Esophagus muscularis mucosa (tissue), 4 donors: Measurements from ENCODE around the gene APOC1. TPM values are rescaled to one million over a fixed set of nuclear protein-coding genes. Genes with fewer than 3 reads are reported as not detected.

Experiments
- DNase-seq: peaks from one replicate; pipeline ENCODE4 v3.0.0-alpha.2; 2017; ENCODE audit errors: extremely low spot score
- H3K27ac ChIP-seq, 4 donors: fragments of 200-600 bp; sonication (generic); replicated peaks in 1 of 4; 1 replicate in 3 of 4; 2 replicates in 1 of 4; pipeline ENCODE4 v1.5.1; 2016 to 2019; ENCODE audit warnings: mild to moderate bottlenecking in 1 of 4
- H3K27me3 ChIP-seq, 4 donors: fragments of 200-600 bp; sonication (generic); one replicate each; pipeline versions ENCODE4 v1.5.1 to v1.6.0; 2016 to 2019
- H3K36me3 ChIP-seq, 4 donors: fragments of 200-600 bp; sonication (generic); one replicate each; pipeline ENCODE4 v1.5.1; 2016 to 2019
- H3K4me1 ChIP-seq, 4 donors: fragments of 200-600 bp; sonication (generic); one replicate each; pipeline ENCODE4 v1.5.1; 2016 to 2019
- H3K4me3 ChIP-seq, 4 donors: fragments of 200-600 bp; sonication (generic); 1 replicate in 2 of 4; 2 replicates in 2 of 4; pipeline ENCODE4 v1.5.1; 2016 to 2019; ENCODE audit warnings: mild to moderate bottlenecking in 4 of 4, moderate library complexity in 1 of 4
- H3K9me3 ChIP-seq, 4 donors: fragments of 200-600 bp; sonication (generic); 1 replicate in 3 of 4; 2 replicates in 1 of 4; pipeline ENCODE4 v1.5.1; 2016 to 2019
- EP300 ChIP-seq: sonication (generic); formaldehyde crosslinking; IDR thresholded peaks from one replicate; pipeline ENCODE4 v1.6.1; 2017; ENCODE audit warnings: antibody characterized with exemption
- POLR2A ChIP-seq: fragments of 450-650 bp; IDR thresholded peaks from one replicate; pipeline ENCODE4 v1.6.1; 2017; ENCODE audit warnings: antibody characterized with exemption, moderate library complexity, mild to moderate bottlenecking, low read depth
- POLR2AphosphoS5 ChIP-seq, 2 donors: sonication (generic); formaldehyde crosslinking; IDR thresholded peaks; one replicate each; pipeline ENCODE4 v1.6.1; 2017; ENCODE audit warnings: antibody characterized with exemption in 2 of 2
- WGBS: methylation state at CpG from one replicate; pipeline ENCODE4 v1.1.5; 2018; 5-methylcytosine and 5-hydroxymethylcytosine counted together
- intact Hi-C: fragments of 100-400 bp; cut with DNase I; formaldehyde crosslinking; loops from one replicate; pipeline ENCODE4 v1.15.1; 2023
- total RNA-seq, 4 donors: library from RNA; depleted of rRNA; stranded (reverse); fragments of >200 nt; gene quantifications; one replicate each; pipeline versions ENCODE4 v1.1.0 to v1.2.1, GENCODE V29; 2016
- TF ChIP-seq, protein P1 (sequence below), 3 experiments: fragments of 200-600 bp in 2 of 3; fragments of 450-650 bp in 1 of 3; sonication (generic) in 2 of 3; IDR thresholded peaks; one replicate each; pipeline ENCODE4 v1.5.1; 2017 to 2019; ENCODE audit warnings: antibody characterized with exemption in 3 of 3, mild to moderate bottlenecking in 2 of 3, moderate library complexity in 1 of 3

APOC1 gene
- total RNA-seq, 4 donors from 2014 or later = 2.5 TPM; not detected in 3

GRCh38 chr19:44890366-44891015, 23.9 kb upstream of the APOC1 start:
- DNase-seq = no peak
- Histone ChIP-seq H3K36me3 (peaks cover 25 to 66% (median 64%) of the 10 kb centered on the region in 4 donors), H3K27me3 (no peaks in the 10 kb centered on the region), H3K4me1 (peaks cover 19 to 32% (median 31%) of the 10 kb centered on the region in 4 donors), H3K9me3 (no peaks in the 10 kb centered on the region), H3K27ac (peak overlapping the region; percentile 90 to 94 (median 92)), H3K4me3 (peak overlapping the region; percentile 68 to 91 (median 80))
- intact Hi-C loops = loop anchor here (10.0 kb wide), 1 partner anchor 184 kb away; the partner anchor contains the start of genes GEMIN7 and ZNF296
- WGBS = 0% methylated on average over 30 of the region's 40 CpGs
- no peak for TF ChIP-seq EP300
- peak; percentile 84 to 96 for TF ChIP-seq POLR2AphosphoS5 (IDR thresholded peaks at IDR 0.05)
- peak; percentile 6 for TF ChIP-seq POLR2A

DNA sequence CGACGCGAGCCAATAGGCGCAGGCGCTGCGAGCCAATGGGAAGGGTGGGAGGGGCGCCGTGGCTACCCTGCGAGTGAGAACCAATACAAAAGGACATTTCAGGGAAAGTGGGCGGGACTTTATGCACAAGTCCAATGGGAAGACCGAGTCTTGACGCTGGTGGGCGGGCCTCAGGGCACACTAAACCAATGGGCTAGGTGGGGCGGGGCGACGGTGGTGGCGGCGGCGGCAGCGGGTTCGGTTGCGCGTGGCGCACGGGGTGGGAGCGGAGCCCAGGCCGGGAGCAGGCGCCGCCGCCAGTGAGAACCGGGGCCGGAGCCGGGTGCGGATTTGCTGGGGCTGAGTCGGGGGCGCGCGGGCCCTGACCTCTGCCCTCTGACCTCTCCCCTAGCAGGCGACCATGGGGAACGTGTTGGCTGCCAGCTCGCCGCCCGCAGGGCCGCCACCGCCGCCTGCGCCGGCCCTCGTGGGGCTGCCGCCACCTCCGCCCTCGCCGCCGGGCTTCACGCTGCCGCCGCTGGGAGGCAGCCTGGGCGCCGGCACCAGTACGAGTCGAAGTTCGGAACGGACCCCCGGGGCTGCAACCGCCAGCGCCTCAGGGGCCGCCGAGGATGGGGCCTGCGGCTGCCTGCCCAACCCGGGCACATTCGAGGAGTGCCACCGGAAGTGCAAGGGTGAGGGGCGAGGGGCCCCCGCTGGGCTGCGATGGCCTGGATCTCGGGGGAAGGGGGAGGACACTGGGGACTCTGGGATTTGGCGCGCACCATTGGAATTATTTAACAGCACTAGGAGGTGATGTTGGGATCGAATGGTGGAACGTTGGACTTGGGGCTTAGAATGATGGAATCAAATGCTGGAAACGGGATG, 23.2 kb upstream of the APOC1 start, which contains the start of gene TOMM40:
Gene TOMM40, plus strand, starts transcription at position 239 of the 867 bp plus-strand sequence. Its CDS starts 162 bp downstream, at position 401.
- no peaks in the 10 kb centered on the region for H3K27me3 ChIP-seq
- peak within 1 kb of the TSS; percentile 75 to 91 (median 80) for H3K4me3 ChIP-seq
- WGBS = 1% methylated on average over 31 of the region's 81 CpGs
- no peak for TF ChIP-seq EP300
- TF ChIP-seq, protein P1, sequence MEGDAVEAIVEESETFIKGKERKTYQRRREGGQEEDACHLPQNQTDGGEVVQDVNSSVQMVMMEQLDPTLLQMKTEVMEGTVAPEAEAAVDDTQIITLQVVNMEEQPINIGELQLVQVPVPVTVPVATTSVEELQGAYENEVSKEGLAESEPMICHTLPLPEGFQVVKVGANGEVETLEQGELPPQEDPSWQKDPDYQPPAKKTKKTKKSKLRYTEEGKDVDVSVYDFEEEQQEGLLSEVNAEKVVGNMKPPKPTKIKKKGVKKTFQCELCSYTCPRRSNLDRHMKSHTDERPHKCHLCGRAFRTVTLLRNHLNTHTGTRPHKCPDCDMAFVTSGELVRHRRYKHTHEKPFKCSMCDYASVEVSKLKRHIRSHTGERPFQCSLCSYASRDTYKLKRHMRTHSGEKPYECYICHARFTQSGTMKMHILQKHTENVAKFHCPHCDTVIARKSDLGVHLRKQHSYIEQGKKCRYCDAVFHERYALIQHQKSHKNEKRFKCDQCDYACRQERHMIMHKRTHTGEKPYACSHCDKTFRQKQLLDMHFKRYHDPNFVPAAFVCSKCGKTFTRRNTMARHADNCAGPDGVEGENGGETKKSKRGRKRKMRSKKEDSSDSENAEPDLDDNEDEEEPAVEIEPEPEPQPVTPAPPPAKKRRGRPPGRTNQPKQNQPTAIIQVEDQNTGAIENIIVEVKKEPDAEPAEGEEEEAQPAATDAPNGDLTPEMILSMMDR (IDR thresholded peaks at IDR 0.05) = peak in 1 of 3 experiments; percentile 15
- no peak for TF ChIP-seq POLR2AphosphoS5 (IDR thresholded peaks at IDR 0.05)
- peak; percentile 28 for TF ChIP-seq POLR2A
- H3K27ac ChIP-seq = peak within 1 kb of the TSS; percentile 90 to 94 (median 92)
- H3K4me1 ChIP-seq = peaks cover 19 to 32% (median 31%) of the 10 kb centered on the region in 4 donors
- peak; percentile 100 for DNase-seq
- H3K9me3 ChIP-seq = no peaks in the 10 kb centered on the region
- peaks cover 33 to 67% (median 64%) of the 10 kb centered on the region in 4 donors for H3K36me3 ChIP-seq
- intact Hi-C loops = loop anchor here (10.0 kb wide), 1 partner anchor 184 kb away; the partner anchor contains the start of genes GEMIN7 and ZNF296

GRCh38 chr19:44892932-44893331, 21.5 kb upstream of the APOC1 start:
- intact Hi-C loops = loop anchor here (10.0 kb wide), 1 partner anchor 182 kb away; the partner anchor contains the start of genes GEMIN7 and ZNF296
- WGBS = 89% methylated on average over 7 of the region's 7 CpGs
- Histone ChIP-seq H3K4me1 (peaks cover 19 to 32% (median 31%) of the 10 kb centered on the region in 4 donors), H3K9me3 (no peaks in the 10 kb centered on the region), H3K27ac (no peak overlapping the region), H3K4me3 (no peak overlapping the region), H3K27me3 (no peaks in the 10 kb centered on the region), H3K36me3 (peaks cover 43 to 67% (median 64%) of the 10 kb centered on the region in 4 donors)
- TF ChIP-seq, protein P1 (IDR thresholded peaks at IDR 0.05) = no peak
- TF ChIP-seq EP300 = no peak
- TF ChIP-seq POLR2A = no peak
- TF ChIP-seq POLR2AphosphoS5 (IDR thresholded peaks at IDR 0.05) = no peak
- no peak for DNase-seq

DNA sequence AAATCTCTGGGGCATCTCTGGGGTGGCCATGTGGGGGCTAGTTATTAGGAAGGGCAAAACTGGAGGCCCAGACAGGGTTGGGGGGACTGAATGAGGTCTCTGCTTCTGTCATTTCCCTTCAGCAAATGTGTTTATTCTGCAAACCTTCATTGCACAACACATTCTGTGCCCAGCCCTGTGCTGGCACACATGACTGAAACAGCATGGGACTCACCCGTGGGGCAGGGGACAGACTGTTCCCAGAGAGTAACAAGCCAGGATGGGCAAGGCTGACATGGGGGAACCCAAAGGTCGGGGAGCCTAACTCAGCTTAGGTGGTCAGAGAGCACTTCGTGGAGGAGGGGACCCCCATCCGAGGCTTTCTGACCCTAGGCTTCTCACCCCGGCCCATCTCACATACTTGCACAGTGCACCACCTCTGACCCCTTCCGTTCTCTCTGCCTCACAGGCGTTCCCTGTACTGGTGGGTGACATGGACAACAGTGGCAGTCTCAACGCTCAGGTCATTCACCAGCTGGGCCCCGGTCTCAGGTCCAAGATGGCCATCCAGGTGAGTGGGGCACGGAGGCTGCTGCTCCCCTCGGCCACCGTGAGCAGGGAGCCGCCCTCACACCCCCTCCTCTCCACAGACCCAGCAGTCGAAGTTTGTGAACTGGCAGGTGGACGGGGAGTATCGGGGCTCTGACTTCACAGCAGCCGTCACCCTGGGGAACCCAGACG, 20.9 kb upstream of the APOC1 start:
- intact Hi-C loops = loop anchor here (10.0 kb wide), 1 partner anchor 181 kb away; the partner anchor contains the start of genes GEMIN7 and ZNF296
- Histone ChIP-seq H3K9me3 (no peaks in the 10 kb centered on the region), H3K36me3 (peaks cover 38 to 67% (median 64%) of the 10 kb centered on the region in 4 donors), H3K27ac (no peak overlapping the region), H3K4me3 (no peak overlapping the region), H3K27me3 (no peaks in the 10 kb centered on the region), H3K4me1 (peaks cover 19 to 32% (median 31%) of the 10 kb centered on the region in 4 donors)
- no peak for DNase-seq
- TF ChIP-seq, protein P1 (IDR thresholded peaks at IDR 0.05) = no peak
- TF ChIP-seq EP300 (no peak), POLR2AphosphoS5 (IDR thresholded peaks at IDR 0.05) (no peak), POLR2A (no peak)
- 87% methylated on average over 17 of the region's 18 CpGs for WGBS
